ENCODE data around the gene FAM168A.

Gene FAM168A

GRCh38 chr11:73498343-73498742 is 99.6 kb downstream of the FAM168A start:
- Histone ChIP-seq H3K4me3 (replicated peaks; ENCODE audit: low read depth, low read length) (no peak overlapping the region), H3K36me3 (ENCODE audit: control insufficient read depth, insufficient read depth, low read length) (no peaks in the 10 kb centered on the region), H3K27me3 (replicated peaks; ENCODE audit: control insufficient read depth, insufficient read depth, low read length) (no peaks in the 10 kb centered on the region)
- no peak for DNase-seq (ENCODE audit: extremely low read depth, insufficient read length)
- no peak for TF ChIP-seq CTCF (IDR thresholded peaks at IDR 0.05; ENCODE audit: insufficient read depth, low read length, poor library complexity, severe bottlenecking)

- H3K27me3 ChIP-seq (replicated peaks; ENCODE audit: control insufficient read depth, insufficient read depth, low read length) = no peaks in the 10 kb centered on the region
- no peak for DNase-seq (ENCODE audit: extremely low read depth, insufficient read length)
- no peak for TF ChIP-seq CTCF (IDR thresholded peaks at IDR 0.05; ENCODE audit: insufficient read depth, low read length, poor library complexity, severe bottlenecking)
Observed at GRCh38 chr11:73496134-73496533, 101.8 kb downstream of the FAM168A start.

GRCh38 chr11:73495731-73496130 is 102.2 kb downstream of the FAM168A start:
- H3K4me3 ChIP-seq (replicated peaks; ENCODE audit: low read depth, low read length) = no peak overlapping the region
- no peak for DNase-seq (ENCODE audit: extremely low read depth, insufficient read length)
- H3K36me3 ChIP-seq (ENCODE audit: control insufficient read depth, insufficient read depth, low read length) = no peaks in the 10 kb centered on the region
- TF ChIP-seq CTCF (IDR thresholded peaks at IDR 0.05; ENCODE audit: insufficient read depth, low read length, poor library complexity, severe bottlenecking) = no peak
- H3K27me3 ChIP-seq (replicated peaks; ENCODE audit: control insufficient read depth, insufficient read depth, low read length) = no peaks in the 10 kb centered on the region

More at GRCh38 chr11:73496134-73496533, 101.8 kb downstream of the FAM168A start:
- H3K36me3 ChIP-seq (ENCODE audit: control insufficient read depth, insufficient read depth, low read length) = no peaks in the 10 kb centered on the region
- H3K4me3 ChIP-seq (replicated peaks; ENCODE audit: low read depth, low read length) = no peak overlapping the region

- no peak for DNase-seq (ENCODE audit: extremely low read depth, insufficient read length)
- Histone ChIP-seq H3K4me3 (replicated peaks; ENCODE audit: low read depth, low read length) (no peak overlapping the region), H3K27me3 (replicated peaks; ENCODE audit: control insufficient read depth, insufficient read depth, low read length) (no peaks in the 10 kb centered on the region), H3K36me3 (ENCODE audit: control insufficient read depth, insufficient read depth, low read length) (no peaks in the 10 kb centered on the region)
- TF ChIP-seq CTCF (IDR thresholded peaks at IDR 0.05; ENCODE audit: insufficient read depth, low read length, poor library complexity, severe bottlenecking) = no peak
Observed at GRCh38 chr11:73493956-73494598, 103.8 kb downstream of the FAM168A start.

- H3K27me3 ChIP-seq (replicated peaks; ENCODE audit: control insufficient read depth, insufficient read depth, low read length) = no peaks in the 10 kb centered on the region
- no peak for DNase-seq (ENCODE audit: extremely low read depth, insufficient read length)
- H3K36me3 ChIP-seq (ENCODE audit: control insufficient read depth, insufficient read depth, low read length) = no peaks in the 10 kb centered on the region
- no peak overlapping the region for H3K4me3 ChIP-seq (replicated peaks; ENCODE audit: low read depth, low read length)
- TF ChIP-seq CTCF (IDR thresholded peaks at IDR 0.05; ENCODE audit: insufficient read depth, low read length, poor library complexity, severe bottlenecking) = no peak
Observed at GRCh38 chr11:73481626-73482025, 116.3 kb downstream of the FAM168A start.

GRCh38 chr11:73480677-73481076 is 117.2 kb downstream of the FAM168A start:
- Histone ChIP-seq H3K4me3 (replicated peaks; ENCODE audit: low read depth, low read length) (no peak overlapping the region), H3K27me3 (replicated peaks; ENCODE audit: control insufficient read depth, insufficient read depth, low read length) (no peaks in the 10 kb centered on the region), H3K36me3 (ENCODE audit: control insufficient read depth, insufficient read depth, low read length) (no peaks in the 10 kb centered on the region)
- no peak for TF ChIP-seq CTCF (IDR thresholded peaks at IDR 0.05; ENCODE audit: insufficient read depth, low read length, poor library complexity, severe bottlenecking)
- no peak for DNase-seq (ENCODE audit: extremely low read depth, insufficient read length)

All from GM06990 (cell line).